ENCODE results near the gene SLAMF6.

- TF ChIP-seq CTCF (optimal IDR thresholded peaks at IDR 0.05 in 1 of 3, IDR thresholded peaks at IDR 0.05 in 1 of 3, conservative IDR thresholded peaks at IDR 0.05 in 1 of 3; ENCODE audit: extremely low read depth in 1 of 3, insufficient read depth in 2 of 3, low read length in 3 of 3) (no peak), EZH2 (IDR thresholded peaks at IDR 0.05; ENCODE audit: low read length) (no peak)
These were observed 86.1 kb downstream of the SLAMF6 start for GRCh38 chr1:160436966-160437365.

All from keratinocyte (primary cell).